HG03025 (cell line): Measurements from ENCODE around the gene NUP205.

Source experiments
- ATAC-seq: cut with Tn5 transposase; IDR thresholded peaks from one replicate; pipeline ENCODE4 v1.9.1; 2021; ENCODE audit warnings: mild to moderate bottlenecking, moderate library complexity; ENCODE audit not compliant: unreplicated experiment, low FRiP score

Gene NUP205

GRCh38 chr7:135537905-135538304 lies 19.8 kb upstream of the NUP205 start:
- ATAC-seq: no peak

GRCh38 chr7:135538376-135538775 lies 19.3 kb upstream of the NUP205 start:
- no peak for ATAC-seq

- ATAC-seq: no peak
Measured at GRCh38 chr7:135539629-135540028, 18.1 kb upstream of the NUP205 start.

GRCh38 chr7:135541029-135541428 lies 16.7 kb upstream of the NUP205 start:
- ATAC-seq: no peak

GRCh38 chr7:135550196-135550595 lies 7.5 kb upstream of the NUP205 start:
- ATAC-seq: no peak

- ATAC-seq: no peak
Measured at GRCh38 chr7:135552148-135552547, 5.6 kb upstream of the NUP205 start.

GRCh38 chr7:135553346-135553745 lies 4.4 kb upstream of the NUP205 start:
- ATAC-seq: no peak

- ATAC-seq: peak; percentile 58
Measured at GRCh38 chr7:135558337-135558767, 635 bp downstream of the NUP205 start.

GRCh38 chr7:135558881-135559280 lies 1.2 kb downstream of the NUP205 start:
- no peak for ATAC-seq

GRCh38 chr7:135560631-135561030 lies 2.9 kb downstream of the NUP205 start:
- ATAC-seq: no peak

GRCh38 chr7:135562720-135563119 lies 5.0 kb downstream of the NUP205 start:
- ATAC-seq: no peak

- ATAC-seq: no peak
Measured at GRCh38 chr7:135571834-135572233, 14.1 kb downstream of the NUP205 start.

- no peak for ATAC-seq
Measured at GRCh38 chr7:135573541-135573940, 15.8 kb downstream of the NUP205 start.

GRCh38 chr7:135575296-135575695 lies 17.6 kb downstream of the NUP205 start:
- ATAC-seq: no peak

- ATAC-seq: no peak
Measured at GRCh38 chr7:135578569-135578968, 20.9 kb downstream of the NUP205 start.

GRCh38 chr7:135584362-135585353 lies 26.9 kb downstream of the NUP205 start:
- ATAC-seq: no peak

GRCh38 chr7:135597181-135597925 lies 39.6 kb downstream of the NUP205 start:
- ATAC-seq: no peak

GRCh38 chr7:135597926-135598305 lies 40.2 kb downstream of the NUP205 start:
- no peak for ATAC-seq

GRCh38 chr7:135599471-135599870 lies 41.8 kb downstream of the NUP205 start:
- no peak for ATAC-seq

- no peak for ATAC-seq
Measured at GRCh38 chr7:135600226-135600625, 42.5 kb downstream of the NUP205 start.

GRCh38 chr7:135601182-135601581 lies 43.5 kb downstream of the NUP205 start:
- no peak for ATAC-seq
